Right lobe of liver (tissue), 4 donors: Measurements from ENCODE around the gene AOAH.

ENCODE experiments used
- CTCF ChIP-seq, 4 donors: fragments of 200-600 bp in 3 of 4; fragments of 450-650 bp in 1 of 4; IDR thresholded peaks; one replicate each; pipeline versions ENCODE4 v1.5.1 to v1.8.0; 2016 to 2022; ENCODE audit warnings: antibody characterized with exemption in 4 of 4, mild to moderate bottlenecking in 2 of 4
- POLR2A ChIP-seq: fragments of 450-650 bp; IDR thresholded peaks from one replicate; pipeline ENCODE4 v1.6.1; 2017; ENCODE audit warnings: antibody characterized with exemption, mild to moderate bottlenecking
- donor health status: DM: no; HTN: no; CAD: no.
- donor health status: DM: no; HTN: no; CAD: no.
- donor health status: DM: no; HTN: yes; CAD: no.

DNA sequence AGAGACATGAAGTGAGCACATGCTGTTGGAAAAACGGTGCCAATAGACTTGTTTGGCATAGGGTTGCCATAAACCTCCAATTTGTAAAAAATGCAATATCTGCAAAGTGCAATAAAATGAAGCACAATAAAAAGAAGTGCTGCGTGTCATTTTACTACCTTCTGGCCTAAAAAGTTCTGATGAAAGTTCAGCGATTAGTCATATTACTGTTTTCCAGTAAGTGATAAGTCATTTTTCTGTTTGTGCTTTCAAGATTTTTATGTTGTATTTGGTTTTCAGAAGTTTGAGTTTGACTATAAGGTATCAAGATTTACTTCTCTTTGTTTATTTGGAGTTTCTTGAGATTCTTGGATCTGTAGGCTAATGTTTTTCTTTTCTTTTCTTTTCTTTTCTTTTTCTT is 16.8 kb downstream of the AOAH start:
- TF ChIP-seq CTCF (IDR thresholded peaks at IDR 0.05): no peak
- no peak for TF ChIP-seq POLR2A
